Activated CD4-positive, alpha-beta T cell treated with anti-CD3 and anti-CD28 coated beads, Interleukin-2, amount 10 ng/mL, durations not matched to agents 7 days and 5 days (primary cell): ENCODE results near the gene SCGB1D1. TPM values are rescaled to one million over a fixed set of nuclear protein-coding genes. Genes with fewer than 3 reads are reported as not detected.
"Not testable (repeated sequence)": the region's sequence is repeated elsewhere in the genome, so short reads cannot be mapped to it uniquely, and the experiment has no call there.

Experiments
- CTCF ChIA-PET: fragments of 350-600 bp; sonication (Branson Sonifier 250); formaldehyde crosslinking; loops from one replicate; lab custom pipeline; 2021; ENCODE audit warnings: antibody characterized with exemption; lab: Charles Lee
- POLR2A ChIA-PET: fragments of 350-600 bp; sonication (Branson Sonifier 250); formaldehyde crosslinking; loops from one replicate; lab custom pipeline; 2021; ENCODE audit warnings: antibody characterized with exemption; lab: Charles Lee
- DNase-seq: peaks from one replicate; pipeline ENCODE4 v3.0.0-alpha.2; 2020
- H3K27ac Mint-ChIP-seq: one replicate; pipeline ENCODE4 v1.8.0; 2021; ENCODE audit warnings: mild to moderate bottlenecking, moderate library complexity, mixed read lengths
- H3K27me3 Mint-ChIP-seq: one replicate; pipeline ENCODE4 v1.8.0; 2021; ENCODE audit warnings: mixed read lengths
- H3K36me3 Mint-ChIP-seq: one replicate; pipeline ENCODE4 v1.8.0; 2021; ENCODE audit warnings: low read depth, mixed read lengths
- H3K4me1 Mint-ChIP-seq: one replicate; pipeline ENCODE4 v1.8.0; 2021; ENCODE audit warnings: mixed read lengths
- H3K4me3 Mint-ChIP-seq: one replicate; pipeline ENCODE4 v1.8.0; 2021; ENCODE audit warnings: mild to moderate bottlenecking, moderate library complexity, mixed read lengths
- H3K9me3 Mint-ChIP-seq: one replicate; pipeline ENCODE4 v1.8.0; 2021; ENCODE audit warnings: mixed read lengths
- total RNA-seq, 2 experiments: library from RNA; stranded (reverse); gene quantifications; one replicate each; pipeline ENCODE4 v1.2.3, GENCODE V29; 2021

Gene SCGB1D1
- total RNA-seq, 2 experiments from 2014 or later: not detected

DNA sequence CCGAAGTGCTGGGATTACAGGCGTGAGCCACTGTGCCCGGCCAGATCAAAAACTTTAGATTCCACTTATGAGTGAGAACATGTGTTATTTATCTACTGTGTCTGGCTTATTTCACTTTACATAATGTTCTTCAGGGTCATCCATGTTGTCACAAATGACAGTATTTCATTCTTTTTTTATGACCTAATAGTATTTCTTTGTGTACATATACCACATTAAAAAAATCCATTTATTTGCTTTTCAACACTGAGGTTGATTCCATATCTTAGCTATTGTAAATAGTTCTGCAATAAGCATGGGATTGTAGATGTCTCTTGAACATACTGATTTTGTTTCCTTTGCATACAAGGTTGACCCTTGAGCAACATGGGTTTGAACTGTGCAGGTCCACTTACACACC is 13.2 kb upstream of the SCGB1D1 start:
- CTCF ChIA-PET: no interaction called here

DNA sequence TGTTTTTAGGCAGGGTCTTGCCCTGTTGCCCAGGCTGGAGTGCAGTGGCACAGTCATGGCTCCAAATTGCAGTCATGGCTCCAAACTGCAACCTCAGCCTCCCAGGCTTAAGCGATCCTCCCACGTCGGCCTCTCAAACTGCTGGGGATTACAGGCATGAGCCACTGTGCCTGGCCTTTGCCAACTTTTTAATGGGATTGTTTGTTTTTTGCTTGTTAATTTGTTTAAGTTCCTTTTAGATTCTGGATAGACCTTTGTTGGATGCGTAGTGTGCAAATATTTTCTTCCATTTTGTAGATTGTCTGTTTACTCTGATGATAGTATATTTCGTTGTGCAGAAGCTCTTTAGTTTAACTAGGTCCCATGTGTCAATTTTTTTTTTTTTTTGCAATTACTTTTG is 10.0 kb upstream of the SCGB1D1 start:
- Mint-ChIP-seq H3K36me3 (no peaks in the 10 kb centered on the region), H3K4me1 (no peaks in the 10 kb centered on the region), H3K4me3 (no peak overlapping the region), H3K9me3 (no peaks in the 10 kb centered on the region), H3K27me3 (peaks cover 23% of the 10 kb centered on the region), H3K27ac (no peak overlapping the region)
- no peak for DNase-seq
- ChIA-PET POLR2A (no interaction called here), CTCF (interaction anchor here (0.8 kb wide), 1 partner anchor 19 kb away, joined by 3 read pairs; no protein-coding TSS in a partner anchor)

More for the DNA sequence above, 13.2 kb upstream of the SCGB1D1 start:
- POLR2A ChIA-PET: no interaction called here
- no peak for DNase-seq
- Mint-ChIP-seq H3K4me1 (no peaks in the 10 kb centered on the region), H3K27me3 (peaks cover 29% of the 10 kb centered on the region), H3K4me3 (no peak overlapping the region), H3K9me3 (no peaks in the 10 kb centered on the region), H3K27ac (no peak overlapping the region), H3K36me3 (no peaks in the 10 kb centered on the region)

DNA sequence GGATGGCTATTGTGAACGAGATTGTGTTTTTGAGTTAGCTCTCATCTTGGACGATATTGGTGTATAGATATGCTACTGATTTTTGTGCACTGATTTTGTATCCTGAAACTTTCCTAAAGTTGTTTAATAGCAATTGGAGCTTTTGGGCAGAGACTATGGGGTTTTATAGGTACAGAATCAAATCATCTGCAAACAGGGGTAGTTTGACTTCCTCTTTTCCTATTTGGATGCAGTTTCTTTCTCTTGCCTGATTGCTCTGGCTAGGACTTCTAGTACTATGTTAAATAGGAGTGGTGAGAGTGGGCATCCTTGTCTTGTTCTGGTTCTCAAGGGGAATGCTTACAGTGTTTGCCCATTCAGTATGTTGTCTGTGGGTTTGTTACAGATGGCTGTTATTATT is 8.9 kb upstream of the SCGB1D1 start:
- peaks cover 24% of the 10 kb centered on the region for H3K27me3 Mint-ChIP-seq
- H3K27ac Mint-ChIP-seq: no peak overlapping the region
- no peak overlapping the region for H3K4me3 Mint-ChIP-seq
- no peak for DNase-seq
- ChIA-PET CTCF (interaction anchor here (1.2 kb wide), 1 partner anchor 9 kb away, joined by 3 read pairs; the partner anchor contains the start of gene SCGB1D1), POLR2A (no interaction called here)
- no peaks in the 10 kb centered on the region for H3K36me3 Mint-ChIP-seq
- no peaks in the 10 kb centered on the region for H3K4me1 Mint-ChIP-seq
- H3K9me3 Mint-ChIP-seq: no peaks in the 10 kb centered on the region

DNA sequence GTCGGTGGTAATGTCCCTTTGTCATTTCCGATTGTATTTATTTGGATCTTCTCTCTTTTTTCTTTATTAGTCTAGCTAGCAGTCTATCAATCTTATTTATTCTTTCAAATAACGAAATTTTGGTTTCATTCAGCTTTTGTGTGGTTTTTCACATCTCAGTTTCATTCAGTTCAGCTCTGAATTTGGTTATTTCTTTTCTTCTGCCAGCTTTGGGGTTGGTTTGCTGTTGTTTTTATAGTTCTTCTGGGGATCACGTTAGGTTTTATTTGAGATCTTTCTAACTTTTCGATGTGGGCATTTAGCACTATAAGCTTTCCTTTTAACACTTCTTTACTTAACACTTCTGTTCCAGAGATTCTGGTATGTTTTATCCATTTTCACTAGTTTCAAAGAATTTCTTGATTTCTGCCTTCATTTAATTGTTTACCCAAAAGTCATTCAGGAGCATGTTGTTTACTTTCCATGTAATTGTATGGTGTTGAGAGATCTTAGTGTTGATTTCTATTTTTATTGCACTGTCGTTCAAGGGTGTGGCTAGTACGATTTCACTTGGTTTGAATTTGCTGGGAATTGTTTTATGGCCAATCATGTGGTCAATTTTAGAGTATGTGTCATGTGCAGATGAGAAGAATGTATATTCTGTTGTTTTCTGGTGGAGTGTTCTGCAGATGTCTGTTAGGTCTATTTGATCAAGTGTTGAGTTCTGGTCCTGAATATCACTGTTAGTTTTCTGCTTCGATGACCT is 7.7 kb upstream of the SCGB1D1 start:
- CTCF ChIA-PET: no interaction called here
- Mint-ChIP-seq H3K4me3 (no peak overlapping the region), H3K9me3 (no peaks in the 10 kb centered on the region)

DNA sequence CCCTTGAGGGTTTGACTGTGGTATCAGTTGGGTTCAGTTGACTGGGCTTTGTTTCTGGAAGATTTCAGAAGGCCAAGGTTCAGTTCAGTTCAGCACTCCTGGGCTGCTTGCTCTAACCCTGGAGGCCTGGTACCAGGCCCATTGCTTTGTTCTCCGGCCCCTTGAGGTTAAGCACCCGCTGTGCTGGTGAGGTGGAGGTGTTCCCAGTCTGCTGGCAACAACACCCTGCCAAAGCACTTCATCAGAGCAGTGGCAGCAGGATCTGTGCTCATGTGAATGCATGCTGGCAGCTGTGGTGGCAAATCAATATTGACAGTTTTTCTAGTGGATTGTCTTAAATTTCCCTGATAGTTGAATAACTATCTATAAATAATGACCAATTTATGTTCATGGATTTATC is 3.8 kb upstream of the SCGB1D1 start:
- no peak for DNase-seq
- no peaks in the 10 kb centered on the region for H3K36me3 Mint-ChIP-seq
- H3K9me3 Mint-ChIP-seq: no peaks in the 10 kb centered on the region
- ChIA-PET POLR2A (no interaction called here), CTCF (no interaction called here)
- no peak overlapping the region for H3K27ac Mint-ChIP-seq
- no peak overlapping the region for H3K4me3 Mint-ChIP-seq
- H3K4me1 Mint-ChIP-seq: no peaks in the 10 kb centered on the region
- H3K27me3 Mint-ChIP-seq: peaks cover 16% of the 10 kb centered on the region

More for the DNA sequence above, 7.7 kb upstream of the SCGB1D1 start:
- no peak for DNase-seq
- H3K36me3 Mint-ChIP-seq: no peaks in the 10 kb centered on the region
- no peak overlapping the region for H3K27ac Mint-ChIP-seq
- peaks cover 24% of the 10 kb centered on the region for H3K27me3 Mint-ChIP-seq
- POLR2A ChIA-PET: no interaction called here
- H3K4me1 Mint-ChIP-seq: no peaks in the 10 kb centered on the region

DNA sequence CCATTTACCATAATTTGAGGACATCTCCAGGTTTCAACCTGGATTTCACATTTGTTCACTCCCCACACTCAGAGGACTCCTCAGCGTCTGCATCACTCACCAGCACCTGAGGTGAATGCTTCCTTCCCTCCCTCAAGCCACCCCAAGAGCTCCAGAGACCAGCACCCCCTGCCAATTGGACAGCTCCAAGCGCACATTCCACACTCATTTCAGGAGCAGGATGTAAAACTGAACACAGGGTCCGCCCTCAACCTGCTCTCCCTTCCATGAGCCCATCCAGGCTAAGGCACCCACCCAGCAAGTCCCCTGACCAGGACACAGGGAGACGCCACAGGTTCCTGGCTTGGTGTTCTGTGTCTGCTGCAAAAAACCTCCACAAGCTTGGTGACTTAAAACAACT is 3.9 kb downstream of the SCGB1D1 start:
- Mint-ChIP-seq H3K4me3 (no peak overlapping the region), H3K36me3 (no peaks in the 10 kb centered on the region), H3K27me3 (peaks cover 31% of the 10 kb centered on the region), H3K9me3 (no peaks in the 10 kb centered on the region), H3K27ac (no peak overlapping the region), H3K4me1 (no peaks in the 10 kb centered on the region)
- ChIA-PET CTCF (interaction anchor here (0.6 kb wide), 1 partner anchor 146 kb away, joined by 5 read pairs; no protein-coding TSS in a partner anchor), POLR2A (no interaction called here)
- no peak for DNase-seq

DNA sequence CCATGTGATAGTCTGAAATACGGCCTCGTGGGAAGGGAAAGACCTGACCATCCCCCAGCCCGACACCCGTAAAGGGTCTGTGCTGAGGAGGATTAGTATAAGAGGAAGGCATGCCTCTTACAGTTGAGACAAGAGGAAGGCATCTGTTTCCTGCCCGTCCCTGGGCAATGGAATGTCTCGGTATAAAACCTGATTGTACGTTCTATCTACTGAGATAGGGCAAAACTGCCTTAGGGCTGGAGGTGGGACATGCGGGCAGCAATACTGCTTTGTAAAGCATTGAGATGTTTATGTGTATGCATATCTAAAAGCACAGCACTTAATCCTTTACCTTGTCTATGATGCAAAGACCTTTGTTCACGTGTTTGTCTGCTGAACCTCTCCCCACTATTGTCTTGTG is 5.0 kb downstream of the SCGB1D1 start:
- H3K36me3 Mint-ChIP-seq, H3K4me3 Mint-ChIP-seq, H3K4me1 Mint-ChIP-seq, DNase-seq, H3K27ac Mint-ChIP-seq, H3K9me3 Mint-ChIP-seq, POLR2A ChIA-PET, CTCF ChIA-PET: not testable (repeated sequence)
- peaks cover 29% of the 10 kb centered on the region for H3K27me3 Mint-ChIP-seq

DNA sequence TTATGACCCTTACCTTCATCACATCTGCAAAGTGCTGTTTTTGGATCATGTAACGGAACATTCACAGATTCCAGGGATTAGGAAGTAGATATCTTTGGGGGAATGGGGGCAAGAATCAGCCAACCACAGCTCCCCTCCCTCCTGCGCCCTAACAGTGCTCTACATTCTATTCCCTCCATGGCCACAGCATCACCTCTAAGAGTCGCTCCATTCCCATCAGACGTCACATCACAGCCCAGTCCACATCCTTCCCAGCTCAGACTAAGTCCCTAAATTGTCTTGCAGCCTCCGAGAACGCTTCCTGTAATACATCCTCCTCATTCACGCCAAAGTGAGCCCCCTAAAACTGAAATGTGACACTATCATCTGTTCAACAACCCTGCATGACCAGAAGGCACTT is 5.9 kb downstream of the SCGB1D1 start:
- peaks cover 34% of the 10 kb centered on the region for H3K27me3 Mint-ChIP-seq
- ChIA-PET CTCF (no interaction called here), POLR2A (no interaction called here)
- H3K4me1 Mint-ChIP-seq: no peaks in the 10 kb centered on the region
- no peaks in the 10 kb centered on the region for H3K36me3 Mint-ChIP-seq
- DNase-seq: no peak
- no peaks in the 10 kb centered on the region for H3K9me3 Mint-ChIP-seq
- no peak overlapping the region for H3K27ac Mint-ChIP-seq
- H3K4me3 Mint-ChIP-seq: no peak overlapping the region

DNA sequence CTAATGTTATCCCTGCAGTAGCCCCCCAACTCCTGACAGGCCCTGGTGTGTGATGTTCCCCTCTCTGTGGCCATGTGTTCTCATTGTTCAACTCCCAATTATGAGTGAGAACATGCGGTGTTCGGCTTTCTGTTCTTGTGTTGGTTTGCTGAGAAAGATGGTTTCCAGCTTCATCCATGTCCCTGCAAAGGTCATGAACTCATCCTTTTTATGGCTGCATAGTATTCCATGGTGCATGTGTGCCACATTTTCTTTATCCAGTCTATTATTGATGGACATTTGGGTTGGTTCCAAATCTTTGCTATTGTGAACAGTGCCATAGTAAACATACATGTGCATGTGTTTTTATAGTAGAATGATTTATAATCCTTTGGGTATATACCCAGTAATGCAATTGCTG is 7.4 kb downstream of the SCGB1D1 start:
- DNase-seq, H3K4me1 Mint-ChIP-seq, H3K4me3 Mint-ChIP-seq, CTCF ChIA-PET, H3K27ac Mint-ChIP-seq, POLR2A ChIA-PET, H3K9me3 Mint-ChIP-seq, H3K36me3 Mint-ChIP-seq: not testable (repeated sequence)
- H3K27me3 Mint-ChIP-seq: peaks cover 34% of the 10 kb centered on the region

DNA sequence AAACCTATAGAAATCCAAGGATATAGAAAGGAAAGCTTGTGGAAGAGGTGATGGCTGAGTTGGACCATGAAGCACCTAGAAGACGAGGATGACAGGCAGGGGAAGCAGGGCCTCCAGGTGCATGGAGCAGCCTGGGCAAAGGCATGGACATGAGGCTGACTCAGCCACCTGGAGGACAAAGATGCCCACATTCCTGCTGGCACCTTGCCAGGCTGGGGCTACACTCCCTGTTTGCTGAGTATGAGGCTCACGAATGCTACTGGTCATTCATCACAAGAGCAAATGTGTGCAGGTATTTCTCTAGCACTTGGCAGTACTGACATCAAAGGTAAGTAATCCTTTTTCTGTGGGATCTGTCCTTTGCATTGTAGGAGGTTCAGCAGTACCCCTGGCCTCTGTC is 11.4 kb downstream of the SCGB1D1 start:
- no peaks in the 10 kb centered on the region for H3K36me3 Mint-ChIP-seq
- H3K9me3 Mint-ChIP-seq: no peaks in the 10 kb centered on the region
- no peak overlapping the region for H3K4me3 Mint-ChIP-seq
- H3K27ac Mint-ChIP-seq: no peak overlapping the region
- H3K27me3 Mint-ChIP-seq: peaks cover 15% of the 10 kb centered on the region
- CTCF ChIA-PET: no interaction called here
- DNase-seq: no peak
- POLR2A ChIA-PET: no interaction called here
- H3K4me1 Mint-ChIP-seq: no peaks in the 10 kb centered on the region

DNA sequence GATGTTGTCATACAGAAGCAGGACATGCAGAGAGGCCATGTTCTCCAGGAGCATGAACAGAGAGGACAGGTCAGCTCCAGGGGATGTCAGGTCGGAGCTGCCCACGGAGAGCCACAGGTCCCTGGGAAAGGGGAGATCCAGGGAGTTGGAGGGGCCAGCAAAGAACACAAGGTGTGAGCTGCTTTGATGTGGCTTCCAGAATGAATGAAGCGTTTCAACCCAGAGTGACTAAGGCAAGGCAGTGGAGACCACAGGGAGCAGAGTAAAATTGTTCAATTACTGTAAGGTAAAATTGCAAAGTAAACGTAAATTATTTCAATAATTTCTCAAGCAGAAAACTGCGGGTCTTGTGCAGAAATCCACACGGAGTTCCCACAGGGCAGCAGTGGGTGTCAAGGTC is 12.9 kb downstream of the SCGB1D1 start:
- Mint-ChIP-seq H3K4me3 (no peak overlapping the region), H3K36me3 (no peaks in the 10 kb centered on the region), H3K27me3 (peaks cover 15% of the 10 kb centered on the region), H3K27ac (no peak overlapping the region), H3K9me3 (no peaks in the 10 kb centered on the region), H3K4me1 (no peaks in the 10 kb centered on the region)
- ChIA-PET CTCF (no interaction called here), POLR2A (no interaction called here)
- DNase-seq: no peak

DNA sequence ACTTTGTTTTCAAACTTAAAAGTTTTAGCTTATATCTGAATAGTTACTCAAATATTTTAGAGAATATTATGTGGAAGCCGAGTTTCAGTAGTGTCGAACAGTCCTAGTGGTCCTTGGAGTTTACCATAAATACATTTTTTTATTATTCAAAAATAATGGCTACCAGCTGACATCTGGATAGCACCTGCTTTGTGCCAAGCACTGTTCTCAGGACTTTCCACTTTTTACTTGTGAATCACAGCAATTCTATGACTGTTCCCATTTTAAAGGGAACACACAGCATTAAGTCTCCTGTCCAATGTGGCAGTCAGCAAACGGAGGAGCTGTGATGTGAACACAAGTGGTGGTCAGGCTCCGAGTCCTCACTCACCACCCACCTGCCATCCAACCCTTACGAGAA is 14.4 kb downstream of the SCGB1D1 start:
- ChIA-PET POLR2A (no interaction called here), CTCF (no interaction called here)
- DNase-seq: no peak
- H3K27ac Mint-ChIP-seq: no peak overlapping the region
- peaks cover 16% of the 10 kb centered on the region for H3K27me3 Mint-ChIP-seq
- no peaks in the 10 kb centered on the region for H3K36me3 Mint-ChIP-seq
- no peaks in the 10 kb centered on the region for H3K4me1 Mint-ChIP-seq
- H3K9me3 Mint-ChIP-seq: no peaks in the 10 kb centered on the region
- H3K4me3 Mint-ChIP-seq: no peak overlapping the region

DNA sequence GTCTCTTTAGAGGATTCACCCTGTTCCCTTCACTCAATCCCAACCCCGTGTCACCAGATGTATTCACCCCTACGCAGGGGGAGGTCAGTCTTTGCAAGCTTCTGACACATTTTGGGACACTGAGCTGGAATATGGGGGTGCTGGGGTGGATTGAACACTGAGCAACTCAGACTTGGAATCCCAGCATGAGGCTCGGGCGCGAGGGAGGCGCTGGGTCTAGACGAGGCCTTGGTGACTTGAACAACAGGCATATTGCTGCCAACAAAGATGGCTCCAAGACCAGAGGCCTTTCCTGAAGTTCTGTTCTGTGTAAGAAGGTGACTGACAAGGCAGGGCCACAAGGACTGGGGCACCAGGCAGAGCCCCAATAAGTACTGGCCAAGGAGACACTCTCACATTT is 15.4 kb downstream of the SCGB1D1 start:
- CTCF ChIA-PET: no interaction called here
- DNase-seq: no peak
- Mint-ChIP-seq H3K27ac (no peak overlapping the region), H3K4me3 (no peak overlapping the region), H3K9me3 (no peaks in the 10 kb centered on the region), H3K36me3 (no peaks in the 10 kb centered on the region), H3K27me3 (peaks cover 12% of the 10 kb centered on the region), H3K4me1 (no peaks in the 10 kb centered on the region)
- POLR2A ChIA-PET: interaction anchor here (0.6 kb wide), 1 partner anchor 37 kb away, joined by 3 read pairs; no protein-coding TSS in a partner anchor
